Measurements from ENCODE around the gene PARP4.

- TF ChIP-seq MAFK (IDR thresholded peaks at IDR 0.05; ENCODE audit: low read depth, low read length) (no peak), CTCF (conservative IDR thresholded peaks at IDR 0.05; ENCODE audit: low read depth, low read length) (no peak), POLR2A (IDR thresholded peaks at IDR 0.05; ENCODE audit: low read depth, low read length) (no peak), RAD21 (IDR thresholded peaks at IDR 0.05; ENCODE audit: low read length) (no peak), RCOR1 (IDR thresholded peaks at IDR 0.05; ENCODE audit: insufficient replicate concordance, low read length) (no peak), ELK1 (IDR thresholded peaks at IDR 0.05; ENCODE audit: borderline replicate concordance, low read depth, low read length) (no peak), CEBPB (IDR thresholded peaks at IDR 0.05; ENCODE audit: low read depth, low read length) (no peak), CHD1 (IDR thresholded peaks at IDR 0.05; ENCODE audit: low read depth, low read length) (no peak), RFX5 (IDR thresholded peaks at IDR 0.05; ENCODE audit: low read depth, low read length) (no peak)
These were observed 14.8 kb downstream of the PARP4 start for GRCh38 chr13:24497742-24498141.

Measured in IMR-90 (cell line).